ENCODE data around the gene CACNG6. TPM values are rescaled to one million over a fixed set of nuclear protein-coding genes. Genes with fewer than 3 reads are reported as not detected.

CACNG6 gene
- total and polyA plus RNA-seq, 3 experiments from 2014 or later, result not detected

DNA sequence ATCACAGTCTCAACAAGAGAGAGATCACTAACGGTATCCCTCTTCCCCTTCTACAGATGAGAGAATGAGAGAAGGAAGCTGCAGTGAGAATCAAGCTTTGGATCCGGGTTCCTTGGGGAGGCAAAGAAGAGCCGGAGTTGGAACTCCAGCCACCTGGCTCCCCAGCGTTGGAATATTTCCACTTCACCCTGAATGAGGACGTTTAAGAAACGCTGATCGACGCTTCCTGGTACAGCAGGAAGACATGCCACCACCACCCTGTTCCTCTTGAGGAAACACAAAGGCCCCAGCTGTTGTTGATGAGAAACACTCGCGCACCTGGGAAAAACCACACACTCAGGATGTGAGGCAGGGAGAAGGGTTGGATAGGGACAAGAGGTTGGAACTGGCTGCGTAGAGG is 40.0 kb upstream of the CACNG6 start:
- POLR2A ChIA-PET, result no interaction called here
- H3K27ac Mint-ChIP-seq, result no peak overlapping the region
- H3K36me3 Mint-ChIP-seq, result no peaks in the 10 kb centered on the region
- H3K4me1 Mint-ChIP-seq, result no peaks in the 10 kb centered on the region
- H3K9me3 Mint-ChIP-seq, result peaks cover 0 to 4% (median 2%) of the 10 kb centered on the region in 5 donors
- H3K9me3 ChIP-seq (ENCODE audit: low read length), result no peaks in the 10 kb centered on the region
- no peak overlapping the region for H3K4me3 ChIP-seq (ENCODE audit: low read length)
- CTCF ChIA-PET, result no interaction called here
- no peak for DNase-seq
- no peaks in the 10 kb centered on the region for H3K4me1 ChIP-seq (ENCODE audit: insufficient read depth, low read length)
- H3K27ac ChIP-seq (ENCODE audit: low read depth, low read length), result no peak overlapping the region
- H3K27me3 ChIP-seq (ENCODE audit: insufficient read depth, low read length, poor library complexity, severe bottlenecking), result no peaks in the 10 kb centered on the region
- no peak overlapping the region for H3K4me3 Mint-ChIP-seq
- H3K27me3 Mint-ChIP-seq, result peaks cover 12 to 23% of the 10 kb centered on the region in 2 donors
- no peaks in the 10 kb centered on the region for H3K36me3 ChIP-seq (ENCODE audit: insufficient read depth, low read length)

DNA sequence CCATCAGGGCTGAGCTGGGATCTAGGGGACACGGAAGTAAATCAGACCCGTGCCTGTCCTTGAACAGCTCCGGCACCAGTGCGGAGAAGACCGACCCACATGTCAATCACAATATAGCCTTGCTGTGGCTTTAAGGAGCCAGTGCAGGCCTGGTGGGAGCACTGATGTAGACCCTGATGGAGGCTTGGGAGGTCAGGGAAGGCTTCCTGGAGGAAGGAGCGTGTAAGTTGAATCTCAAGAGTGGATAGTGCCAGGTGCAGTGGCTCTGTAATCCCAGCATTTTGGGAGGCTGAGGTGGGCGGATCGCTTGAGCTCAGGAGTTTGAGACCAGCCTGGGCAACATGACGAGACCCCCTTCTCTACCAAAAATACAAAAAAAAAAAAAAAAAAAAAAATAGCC is 39.5 kb upstream of the CACNG6 start:
- no peak overlapping the region for H3K27ac ChIP-seq (ENCODE audit: low read depth, low read length)
- Mint-ChIP-seq H3K27ac (no peak overlapping the region), H3K27me3 (peaks cover 16 to 23% of the 10 kb centered on the region in 2 donors), H3K36me3 (no peaks in the 10 kb centered on the region), H3K9me3 (peaks cover 0 to 4% (median 2%) of the 10 kb centered on the region in 5 donors), H3K4me3 (no peak overlapping the region), H3K4me1 (no peaks in the 10 kb centered on the region)
- ChIA-PET POLR2A (no interaction called here), CTCF (no interaction called here)
- no peak for DNase-seq
- H3K36me3 ChIP-seq (ENCODE audit: insufficient read depth, low read length), result no peaks in the 10 kb centered on the region
- H3K9me3 ChIP-seq (ENCODE audit: low read length), result no peaks in the 10 kb centered on the region
- no peaks in the 10 kb centered on the region for H3K27me3 ChIP-seq (ENCODE audit: insufficient read depth, low read length, poor library complexity, severe bottlenecking)
- no peak overlapping the region for H3K4me3 ChIP-seq (ENCODE audit: low read length)
- no peaks in the 10 kb centered on the region for H3K4me1 ChIP-seq (ENCODE audit: insufficient read depth, low read length)

DNA sequence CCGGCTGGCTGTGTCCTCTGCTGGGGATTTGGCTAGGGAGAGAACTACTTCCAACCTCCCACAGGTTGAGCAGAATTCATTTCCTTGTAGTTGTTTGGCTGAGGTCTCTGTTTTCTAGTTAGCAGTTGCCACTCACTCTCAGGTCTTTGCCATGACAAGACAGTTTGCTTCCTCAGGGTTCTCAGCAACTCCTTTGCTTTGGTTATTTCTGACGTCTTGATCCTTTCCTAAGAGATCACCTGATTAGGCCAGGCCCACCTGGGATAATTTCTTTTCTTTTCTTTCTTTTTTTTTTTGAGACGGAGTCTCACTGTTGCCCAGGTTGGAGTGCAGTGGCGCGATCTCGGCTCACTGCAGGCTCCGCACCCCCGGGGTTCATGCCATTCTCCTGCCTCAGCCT is 38.1 kb upstream of the CACNG6 start:
- no peak overlapping the region for H3K4me3 Mint-ChIP-seq
- Histone ChIP-seq H3K9me3 (ENCODE audit: low read length) (no peaks in the 10 kb centered on the region), H3K27ac (ENCODE audit: low read depth, low read length) (no peak overlapping the region), H3K4me3 (ENCODE audit: low read length) (no peak overlapping the region), H3K27me3 (ENCODE audit: insufficient read depth, low read length, poor library complexity, severe bottlenecking) (peaks cover 6% of the 10 kb centered on the region), H3K4me1 (ENCODE audit: insufficient read depth, low read length) (no peaks in the 10 kb centered on the region), H3K36me3 (ENCODE audit: insufficient read depth, low read length) (no peaks in the 10 kb centered on the region)
- H3K4me1 Mint-ChIP-seq, result peaks cover 0 to 3% (median 1%) of the 10 kb centered on the region in 3 donors
- H3K27ac Mint-ChIP-seq, result no peak overlapping the region
- no peak for DNase-seq
- H3K27me3 Mint-ChIP-seq, result peaks cover 24 to 27% of the 10 kb centered on the region in 2 donors
- CTCF ChIA-PET, result no interaction called here
- POLR2A ChIA-PET, result no interaction called here
- no peaks in the 10 kb centered on the region for H3K36me3 Mint-ChIP-seq
- H3K9me3 Mint-ChIP-seq, result peaks cover 0 to 4% (median under 1%) of the 10 kb centered on the region in 5 donors

DNA sequence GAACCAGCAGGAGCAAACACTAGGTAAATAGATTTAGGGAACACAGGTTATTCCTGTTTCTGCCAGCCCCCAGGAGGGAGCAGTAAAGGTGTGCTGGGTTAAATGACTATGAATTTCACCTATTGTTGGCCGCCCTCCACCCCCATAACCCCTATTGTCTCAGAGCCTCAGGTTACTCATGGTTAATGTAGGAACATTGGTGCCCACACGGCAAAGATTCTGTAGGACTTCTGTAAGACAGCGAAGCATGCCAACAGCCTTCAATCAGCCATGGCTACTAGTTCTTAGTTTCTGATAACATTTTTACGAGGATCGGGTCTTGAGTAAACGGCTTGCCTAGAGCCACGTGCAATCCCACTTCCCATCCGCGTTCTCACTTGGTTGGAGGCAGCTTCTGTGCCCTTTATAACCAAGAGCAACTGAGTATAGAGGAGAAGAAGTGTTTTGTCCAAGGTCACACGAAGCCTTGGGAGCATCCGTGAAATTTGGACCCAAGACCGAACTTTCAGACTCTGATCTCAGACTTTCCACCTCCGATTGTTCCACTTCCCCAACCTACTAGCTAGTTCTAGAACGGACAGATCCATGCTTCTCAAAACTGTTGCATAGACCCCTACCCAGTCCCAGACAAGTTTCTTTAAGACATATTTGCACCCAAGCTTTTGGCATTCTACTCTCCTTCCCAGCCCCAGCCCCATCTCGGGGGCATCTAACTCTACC is 33.8 kb upstream of the CACNG6 start:
- peaks cover 22% of the 10 kb centered on the region for H3K27me3 ChIP-seq (ENCODE audit: insufficient read depth, low read length, poor library complexity, severe bottlenecking)
- no peaks in the 10 kb centered on the region for H3K36me3 ChIP-seq (ENCODE audit: insufficient read depth, low read length)
- H3K27ac ChIP-seq (ENCODE audit: low read depth, low read length), result no peak overlapping the region
- CTCF ChIA-PET, result no interaction called here
- peaks cover 47 to 57% of the 10 kb centered on the region in 2 donors for H3K27me3 Mint-ChIP-seq
- H3K4me1 Mint-ChIP-seq, result peaks cover 3 to 8% (median 3%) of the 10 kb centered on the region in 3 donors
- DNase-seq, result no peak
- no peak overlapping the region for H3K27ac Mint-ChIP-seq
- H3K9me3 Mint-ChIP-seq, result peaks cover 0 to 6% (median 0%) of the 10 kb centered on the region in 5 donors
- no peak overlapping the region for H3K4me3 Mint-ChIP-seq
- no peaks in the 10 kb centered on the region for H3K9me3 ChIP-seq (ENCODE audit: low read length)
- H3K4me1 ChIP-seq (ENCODE audit: insufficient read depth, low read length), result no peaks in the 10 kb centered on the region
- H3K36me3 Mint-ChIP-seq, result no peaks in the 10 kb centered on the region
- H3K4me3 ChIP-seq (ENCODE audit: low read length), result no peak overlapping the region
- POLR2A ChIA-PET, result no interaction called here

DNA sequence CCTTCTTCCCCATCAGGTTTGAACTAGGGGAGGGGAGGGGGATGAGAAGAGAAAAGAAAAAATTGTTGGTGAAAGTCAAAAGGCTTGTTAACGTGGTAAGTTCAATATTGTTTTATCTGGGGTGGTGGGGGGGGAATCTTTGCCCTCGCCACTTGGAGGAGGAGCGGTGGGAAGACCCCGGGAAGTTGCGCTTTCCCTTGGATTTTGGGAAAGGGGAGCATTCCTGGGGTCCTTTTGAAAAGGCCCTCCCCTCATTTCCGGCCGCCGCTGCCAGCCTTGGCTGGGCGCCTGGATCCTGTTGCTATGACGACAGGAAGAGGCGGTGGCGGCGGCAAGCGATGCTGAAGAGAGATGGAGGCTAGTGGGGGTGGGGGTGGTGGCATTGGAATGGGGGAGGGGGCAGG is 33.3 kb upstream of the CACNG6 start:
- Mint-ChIP-seq H3K4me3 (no peak overlapping the region), H3K27ac (no peak overlapping the region), H3K27me3 (peaks cover 47 to 57% of the 10 kb centered on the region in 2 donors), H3K36me3 (no peaks in the 10 kb centered on the region), H3K9me3 (peaks cover 0 to 6% (median 0%) of the 10 kb centered on the region in 5 donors), H3K4me1 (peaks cover 3 to 8% (median 3%) of the 10 kb centered on the region in 3 donors)
- Histone ChIP-seq H3K4me1 (ENCODE audit: insufficient read depth, low read length) (no peaks in the 10 kb centered on the region), H3K27ac (ENCODE audit: low read depth, low read length) (no peak overlapping the region), H3K4me3 (ENCODE audit: low read length) (no peak overlapping the region), H3K36me3 (ENCODE audit: insufficient read depth, low read length) (no peaks in the 10 kb centered on the region), H3K27me3 (ENCODE audit: insufficient read depth, low read length, poor library complexity, severe bottlenecking) (peaks cover 22% of the 10 kb centered on the region), H3K9me3 (ENCODE audit: low read length) (no peaks in the 10 kb centered on the region)
- DNase-seq, result no peak
- CTCF ChIA-PET, result no interaction called here
- POLR2A ChIA-PET, result no interaction called here

DNA sequence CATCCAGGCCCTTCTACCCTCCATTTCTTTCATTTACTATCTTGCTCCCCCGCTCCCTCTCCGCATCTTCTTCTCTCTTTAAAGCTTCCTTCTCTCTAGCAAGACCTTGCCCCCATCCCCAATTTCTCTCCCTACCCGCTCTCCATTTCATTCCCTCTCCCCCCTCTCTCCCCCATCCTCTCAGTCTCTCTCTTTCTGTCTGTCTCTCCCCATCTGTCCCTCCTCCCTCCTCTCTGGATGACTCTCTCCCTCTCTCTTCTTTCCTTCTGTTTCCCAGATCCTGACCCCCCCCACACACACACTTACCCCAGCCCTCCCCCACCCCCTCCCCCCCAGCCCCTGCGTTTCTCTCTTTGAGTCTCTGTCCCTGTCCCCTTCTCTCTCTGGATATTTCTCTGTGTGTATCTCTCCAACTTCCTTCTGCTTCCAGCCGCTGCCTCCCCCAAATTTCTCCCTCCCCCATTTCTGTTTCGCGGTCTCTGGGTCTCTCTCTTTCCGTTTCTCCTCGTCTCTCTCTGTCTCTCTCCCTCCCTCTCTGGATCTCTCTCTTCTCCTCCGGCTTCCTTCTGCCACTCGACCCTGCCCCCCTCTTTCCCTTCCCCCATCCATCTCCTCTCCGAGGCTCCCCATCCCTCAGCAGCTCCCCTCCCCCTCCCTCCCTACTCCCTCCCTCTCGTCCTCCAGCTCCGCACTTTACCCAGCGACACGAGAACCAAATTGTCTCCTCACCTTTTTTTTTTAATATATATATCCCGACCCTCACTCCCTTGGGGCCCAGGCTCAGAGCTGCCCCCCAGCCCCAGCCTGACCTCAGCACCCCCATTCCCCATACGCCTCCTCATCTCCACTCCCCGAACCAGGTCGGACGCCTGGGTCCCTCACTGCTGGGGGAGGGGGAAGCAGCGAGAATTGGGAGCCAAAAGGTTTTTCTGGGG is 32.3 kb upstream of the CACNG6 start:
- no peak overlapping the region for H3K4me3 ChIP-seq (ENCODE audit: low read length)
- Mint-ChIP-seq H3K4me1 (peaks cover 3 to 8% (median 3%) of the 10 kb centered on the region in 3 donors), H3K36me3 (no peaks in the 10 kb centered on the region), H3K27ac (no peak overlapping the region), H3K27me3 (peaks cover 50 to 65% of the 10 kb centered on the region in 2 donors), H3K4me3 (no peak overlapping the region), H3K9me3 (peaks cover 0 to 2% (median 0%) of the 10 kb centered on the region in 5 donors)
- H3K27me3 ChIP-seq (ENCODE audit: insufficient read depth, low read length, poor library complexity, severe bottlenecking), result peaks cover 22% of the 10 kb centered on the region
- ChIA-PET POLR2A (no interaction called here), CTCF (no interaction called here)
- no peak for DNase-seq
- no peak overlapping the region for H3K27ac ChIP-seq (ENCODE audit: low read depth, low read length)
- no peaks in the 10 kb centered on the region for H3K9me3 ChIP-seq (ENCODE audit: low read length)
- H3K4me1 ChIP-seq (ENCODE audit: insufficient read depth, low read length), result no peaks in the 10 kb centered on the region
- no peaks in the 10 kb centered on the region for H3K36me3 ChIP-seq (ENCODE audit: insufficient read depth, low read length)

DNA sequence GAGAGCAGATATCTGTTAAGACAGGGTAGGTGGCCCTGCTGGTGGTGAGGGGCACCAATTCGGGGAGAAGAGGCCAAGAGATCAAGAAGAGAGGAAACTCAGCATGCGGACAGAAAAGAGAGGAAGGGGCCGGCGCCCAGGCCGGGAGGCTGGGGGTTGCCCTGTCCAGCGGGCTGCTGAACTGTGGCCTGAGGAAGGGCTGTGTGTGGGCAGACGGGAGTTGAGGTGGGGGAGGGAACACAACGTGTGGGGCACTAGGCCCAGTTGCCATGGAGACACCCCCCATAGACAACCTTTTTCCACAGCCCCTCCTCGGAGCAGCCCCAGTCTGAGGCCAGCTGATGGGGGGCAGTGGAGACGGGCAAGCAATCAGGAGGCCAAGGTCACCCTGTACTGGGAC is 31.2 kb upstream of the CACNG6 start:
- H3K36me3 Mint-ChIP-seq, result no peaks in the 10 kb centered on the region
- H3K27me3 ChIP-seq (ENCODE audit: insufficient read depth, low read length, poor library complexity, severe bottlenecking), result peaks cover 28% of the 10 kb centered on the region
- no peaks in the 10 kb centered on the region for H3K4me1 ChIP-seq (ENCODE audit: insufficient read depth, low read length)
- H3K27ac ChIP-seq (ENCODE audit: low read depth, low read length), result no peak overlapping the region
- H3K27ac Mint-ChIP-seq, result no peak overlapping the region
- no peak overlapping the region for H3K4me3 Mint-ChIP-seq
- H3K4me3 ChIP-seq (ENCODE audit: low read length), result no peak overlapping the region
- ChIA-PET POLR2A (no interaction called here), CTCF (no interaction called here)
- peaks cover 0 to 2% (median 0%) of the 10 kb centered on the region in 5 donors for H3K9me3 Mint-ChIP-seq
- H3K27me3 Mint-ChIP-seq, result peaks cover 59 to 71% of the 10 kb centered on the region in 2 donors
- peaks cover 3 to 13% (median 5%) of the 10 kb centered on the region in 3 donors for H3K4me1 Mint-ChIP-seq
- H3K9me3 ChIP-seq (ENCODE audit: low read length), result no peaks in the 10 kb centered on the region
- no peaks in the 10 kb centered on the region for H3K36me3 ChIP-seq (ENCODE audit: insufficient read depth, low read length)
- DNase-seq, result no peak

DNA sequence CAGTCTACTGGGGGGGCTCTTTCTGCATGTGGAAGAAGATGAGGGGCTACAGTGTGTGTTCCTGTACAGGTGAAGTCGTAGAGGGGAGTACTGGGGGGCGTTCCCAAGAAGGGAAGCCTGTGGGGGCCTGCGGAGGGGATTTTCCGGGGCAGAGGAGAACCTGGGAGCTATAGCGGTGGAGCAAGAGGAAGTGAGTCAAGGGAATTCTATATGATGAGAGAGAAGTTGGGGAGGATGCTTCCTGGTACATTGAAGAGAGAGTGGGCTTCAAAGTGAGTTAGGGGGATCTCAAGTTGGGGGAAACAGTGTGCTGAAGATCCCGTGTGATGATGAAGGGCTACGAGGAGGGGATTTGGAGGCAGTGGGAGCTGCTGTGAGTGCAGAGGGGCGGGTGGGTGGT is 30.6 kb upstream of the CACNG6 start:
- H3K27ac Mint-ChIP-seq, result no peak overlapping the region
- peaks cover 3 to 14% (median 7%) of the 10 kb centered on the region in 3 donors for H3K4me1 Mint-ChIP-seq
- Histone ChIP-seq H3K4me1 (ENCODE audit: insufficient read depth, low read length) (no peaks in the 10 kb centered on the region), H3K27ac (ENCODE audit: low read depth, low read length) (no peak overlapping the region), H3K4me3 (ENCODE audit: low read length) (no peak overlapping the region), H3K9me3 (ENCODE audit: low read length) (no peaks in the 10 kb centered on the region), H3K27me3 (ENCODE audit: insufficient read depth, low read length, poor library complexity, severe bottlenecking) (peaks cover 31% of the 10 kb centered on the region), H3K36me3 (ENCODE audit: insufficient read depth, low read length) (no peaks in the 10 kb centered on the region)
- H3K27me3 Mint-ChIP-seq, result peaks cover 63 to 74% of the 10 kb centered on the region in 2 donors
- H3K36me3 Mint-ChIP-seq, result no peaks in the 10 kb centered on the region
- no peak for DNase-seq
- CTCF ChIA-PET, result no interaction called here
- POLR2A ChIA-PET, result no interaction called here
- H3K9me3 Mint-ChIP-seq, result peaks cover 0 to 2% (median 0%) of the 10 kb centered on the region in 5 donors
- H3K4me3 Mint-ChIP-seq, result no peak overlapping the region
